Peyer's patch (tissue), 4 donors: ENCODE results near the gene CENPW.

Experiments used
- POLR2A ChIP-seq, 2 donors: fragments of 450-650 bp; IDR thresholded peaks; one replicate each; pipeline ENCODE4 v1.5.1; 2017; ENCODE audit warnings: antibody characterized with exemption in 2 of 2, mild to moderate bottlenecking in 2 of 2, moderate library complexity in 2 of 2
- TF ChIP-seq, protein P1 (sequence below), 6 experiments: fragments of 450-650 bp in 4 of 6; fragments of 200-600 bp in 2 of 6; sonication (generic) in 1 of 6; IDR thresholded peaks; one replicate each; pipeline ENCODE4 v1.5.1; 2017 to 2019; ENCODE audit warnings: antibody characterized with exemption in 6 of 6, mild to moderate bottlenecking in 3 of 6, moderate library complexity in 1 of 6

GRCh38 chr6:126377594-126378153 is 37.8 kb downstream of the CENPW start:
- TF ChIP-seq, protein P1, sequence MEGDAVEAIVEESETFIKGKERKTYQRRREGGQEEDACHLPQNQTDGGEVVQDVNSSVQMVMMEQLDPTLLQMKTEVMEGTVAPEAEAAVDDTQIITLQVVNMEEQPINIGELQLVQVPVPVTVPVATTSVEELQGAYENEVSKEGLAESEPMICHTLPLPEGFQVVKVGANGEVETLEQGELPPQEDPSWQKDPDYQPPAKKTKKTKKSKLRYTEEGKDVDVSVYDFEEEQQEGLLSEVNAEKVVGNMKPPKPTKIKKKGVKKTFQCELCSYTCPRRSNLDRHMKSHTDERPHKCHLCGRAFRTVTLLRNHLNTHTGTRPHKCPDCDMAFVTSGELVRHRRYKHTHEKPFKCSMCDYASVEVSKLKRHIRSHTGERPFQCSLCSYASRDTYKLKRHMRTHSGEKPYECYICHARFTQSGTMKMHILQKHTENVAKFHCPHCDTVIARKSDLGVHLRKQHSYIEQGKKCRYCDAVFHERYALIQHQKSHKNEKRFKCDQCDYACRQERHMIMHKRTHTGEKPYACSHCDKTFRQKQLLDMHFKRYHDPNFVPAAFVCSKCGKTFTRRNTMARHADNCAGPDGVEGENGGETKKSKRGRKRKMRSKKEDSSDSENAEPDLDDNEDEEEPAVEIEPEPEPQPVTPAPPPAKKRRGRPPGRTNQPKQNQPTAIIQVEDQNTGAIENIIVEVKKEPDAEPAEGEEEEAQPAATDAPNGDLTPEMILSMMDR (IDR thresholded peaks at IDR 0.05): no peak
- no peak for TF ChIP-seq POLR2A (IDR thresholded peaks at IDR 0.05)
